Measurements from ENCODE around the gene PEX16.

The PEX16 gene

DNA sequence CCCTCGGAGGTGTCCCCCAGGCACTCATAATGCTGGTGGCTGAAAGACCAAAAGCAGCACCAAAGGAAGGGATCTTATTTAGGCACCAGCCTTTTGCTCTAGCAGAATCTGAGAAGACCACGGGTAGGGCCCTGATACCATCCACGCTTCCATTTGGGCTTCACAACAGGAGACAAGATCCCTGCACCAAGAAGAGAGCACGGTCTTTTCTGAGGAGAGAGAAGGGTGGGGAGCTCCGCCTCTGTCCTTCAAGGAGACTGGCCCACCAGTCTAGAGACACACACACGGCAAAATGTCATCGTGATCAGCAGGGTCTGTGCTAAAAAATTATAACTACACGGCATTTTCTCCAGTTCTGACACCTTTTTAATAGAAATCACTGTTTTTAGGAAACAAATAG lies 14.5 kb upstream of the PEX16 start:
- Histone ChIP-seq H3K4me1 (ENCODE audit: insufficient read depth, low read length, severe bottlenecking) (peaks cover 61% of the 10 kb centered on the region), H3K4me3 (ENCODE audit: low read depth, low read length, poor library complexity, severe bottlenecking) (peak overlapping the region; percentile 51), H3F3A (ENCODE audit: insufficient read depth, low read length) (no peaks in the 10 kb centered on the region), H3K9me3 (ENCODE audit: low read length) (no peaks in the 10 kb centered on the region), H3K27me3 (ENCODE audit: insufficient read depth, low read length) (no peaks in the 10 kb centered on the region), H3K4me2 (ENCODE audit: low read length) (peak overlapping the region; percentile 69), H2AFZ (ENCODE audit: low read length) (no peak overlapping the region), H3K79me2 (ENCODE audit: insufficient read depth, low read length) (no peaks in the 10 kb centered on the region), H4K20me1 (ENCODE audit: insufficient read depth, low read length) (no peaks in the 10 kb centered on the region), H3K27ac (ENCODE audit: low read depth, low read length, poor library complexity, severe bottlenecking) (peak overlapping the region; percentile 86), H3K36me3 (ENCODE audit: insufficient read depth, low read length) (peaks cover 32% of the 10 kb centered on the region), H3K9ac (ENCODE audit: low read length) (peak overlapping the region; percentile 46; the same call in 1 of the 2 replicates), H3K9me2 (ENCODE audit: low read depth, low read length) (no peaks in the 10 kb centered on the region)
- TF ChIP-seq EZH2 (IDR thresholded peaks at IDR 0.05; ENCODE audit: borderline replicate concordance, low read length): no peak
- TF ChIP-seq, protein P1, sequence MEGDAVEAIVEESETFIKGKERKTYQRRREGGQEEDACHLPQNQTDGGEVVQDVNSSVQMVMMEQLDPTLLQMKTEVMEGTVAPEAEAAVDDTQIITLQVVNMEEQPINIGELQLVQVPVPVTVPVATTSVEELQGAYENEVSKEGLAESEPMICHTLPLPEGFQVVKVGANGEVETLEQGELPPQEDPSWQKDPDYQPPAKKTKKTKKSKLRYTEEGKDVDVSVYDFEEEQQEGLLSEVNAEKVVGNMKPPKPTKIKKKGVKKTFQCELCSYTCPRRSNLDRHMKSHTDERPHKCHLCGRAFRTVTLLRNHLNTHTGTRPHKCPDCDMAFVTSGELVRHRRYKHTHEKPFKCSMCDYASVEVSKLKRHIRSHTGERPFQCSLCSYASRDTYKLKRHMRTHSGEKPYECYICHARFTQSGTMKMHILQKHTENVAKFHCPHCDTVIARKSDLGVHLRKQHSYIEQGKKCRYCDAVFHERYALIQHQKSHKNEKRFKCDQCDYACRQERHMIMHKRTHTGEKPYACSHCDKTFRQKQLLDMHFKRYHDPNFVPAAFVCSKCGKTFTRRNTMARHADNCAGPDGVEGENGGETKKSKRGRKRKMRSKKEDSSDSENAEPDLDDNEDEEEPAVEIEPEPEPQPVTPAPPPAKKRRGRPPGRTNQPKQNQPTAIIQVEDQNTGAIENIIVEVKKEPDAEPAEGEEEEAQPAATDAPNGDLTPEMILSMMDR (IDR thresholded peaks at IDR 0.05; ENCODE audit: low read length): no peak

DNA sequence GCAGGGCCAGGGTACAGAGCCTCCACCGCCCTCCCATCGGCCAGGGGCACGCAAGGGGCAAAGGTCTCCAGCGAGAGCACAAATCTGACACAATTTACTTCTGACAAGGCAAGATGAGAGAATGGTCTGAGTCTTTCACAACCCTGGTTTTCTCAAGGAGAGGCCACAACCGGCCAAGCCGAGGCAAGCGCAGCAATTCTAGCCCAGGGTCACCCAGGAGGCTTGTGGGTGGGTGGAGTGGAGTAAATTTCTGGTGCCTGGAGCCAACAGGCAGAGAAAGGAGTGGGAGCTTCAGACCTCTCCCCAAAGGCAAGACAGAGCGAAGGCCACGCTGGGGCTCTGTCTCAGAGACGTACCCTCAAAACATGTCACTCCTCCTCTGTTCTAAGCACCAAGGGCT lies 14.1 kb upstream of the PEX16 start:
- H2AFZ ChIP-seq (ENCODE audit: low read length): no peak overlapping the region
- no peaks in the 10 kb centered on the region for H3F3A ChIP-seq (ENCODE audit: insufficient read depth, low read length)
- H3K9ac ChIP-seq (ENCODE audit: low read length): peak overlapping the region; percentile 46; the same call in 1 of the 2 replicates
- no peaks in the 10 kb centered on the region for H3K79me2 ChIP-seq (ENCODE audit: insufficient read depth, low read length)
- H3K4me3 ChIP-seq (ENCODE audit: low read depth, low read length, poor library complexity, severe bottlenecking): peak overlapping the region; percentile 51
- H3K27ac ChIP-seq (ENCODE audit: low read depth, low read length, poor library complexity, severe bottlenecking): peak overlapping the region; percentile 86
- no peaks in the 10 kb centered on the region for H3K27me3 ChIP-seq (ENCODE audit: insufficient read depth, low read length)
- TF ChIP-seq, protein P1 (IDR thresholded peaks at IDR 0.05; ENCODE audit: low read length): no peak
- no peak for TF ChIP-seq EZH2 (IDR thresholded peaks at IDR 0.05; ENCODE audit: borderline replicate concordance, low read length)
- peak overlapping the region; percentile 69 for H3K4me2 ChIP-seq (ENCODE audit: low read length)
- peaks cover 61% of the 10 kb centered on the region for H3K4me1 ChIP-seq (ENCODE audit: insufficient read depth, low read length, severe bottlenecking)
- no peaks in the 10 kb centered on the region for H4K20me1 ChIP-seq (ENCODE audit: insufficient read depth, low read length)
- no peaks in the 10 kb centered on the region for H3K9me3 ChIP-seq (ENCODE audit: low read length)
- peaks cover 32% of the 10 kb centered on the region for H3K36me3 ChIP-seq (ENCODE audit: insufficient read depth, low read length)
- no peaks in the 10 kb centered on the region for H3K9me2 ChIP-seq (ENCODE audit: low read depth, low read length)

DNA sequence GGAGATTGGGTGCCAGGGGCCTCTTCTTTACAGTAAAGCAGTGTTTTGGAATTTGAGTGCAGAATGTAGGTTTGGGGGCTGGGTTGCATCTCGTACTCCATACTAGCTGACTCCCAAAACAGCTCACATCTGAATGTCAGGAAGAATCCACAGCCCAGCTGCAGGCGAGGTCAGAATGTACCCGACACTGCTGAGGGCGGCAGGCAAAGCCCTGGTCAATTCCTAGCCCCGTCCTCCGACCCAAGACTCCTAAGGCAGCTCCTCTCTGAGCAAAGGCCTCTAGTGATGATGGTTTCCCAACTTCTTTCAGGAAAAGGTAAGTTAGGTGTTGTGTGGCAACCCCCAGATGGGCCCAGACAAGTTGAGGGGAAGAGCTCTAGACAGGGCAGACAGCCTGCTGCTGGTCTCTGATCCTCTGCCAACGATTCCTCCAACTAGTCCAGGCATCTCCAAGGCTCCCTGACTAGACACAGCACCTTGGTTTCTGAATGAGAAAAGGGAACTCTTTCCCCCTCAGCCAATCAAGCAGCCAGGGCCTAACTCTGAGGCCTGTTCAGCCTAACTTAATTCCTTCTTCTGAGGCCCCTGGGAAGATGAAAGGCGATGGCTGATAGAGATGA lies 13.4 kb upstream of the PEX16 start:
- no peaks in the 10 kb centered on the region for H3K9me3 ChIP-seq (ENCODE audit: low read length)
- H3K4me1 ChIP-seq (ENCODE audit: insufficient read depth, low read length, severe bottlenecking): peaks cover 61% of the 10 kb centered on the region
- peak overlapping the region; percentile 51 for H3K4me3 ChIP-seq (ENCODE audit: low read depth, low read length, poor library complexity, severe bottlenecking)
- H2AFZ ChIP-seq (ENCODE audit: low read length): no peak overlapping the region
- no peaks in the 10 kb centered on the region for H3K9me2 ChIP-seq (ENCODE audit: low read depth, low read length)
- no peaks in the 10 kb centered on the region for H3K79me2 ChIP-seq (ENCODE audit: insufficient read depth, low read length)
- H3F3A ChIP-seq (ENCODE audit: insufficient read depth, low read length): no peaks in the 10 kb centered on the region
- peak overlapping the region; percentile 86 for H3K27ac ChIP-seq (ENCODE audit: low read depth, low read length, poor library complexity, severe bottlenecking)
- H3K36me3 ChIP-seq (ENCODE audit: insufficient read depth, low read length): peaks cover 32% of the 10 kb centered on the region
- H3K4me2 ChIP-seq (ENCODE audit: low read length): peak overlapping the region; percentile 69
- H4K20me1 ChIP-seq (ENCODE audit: insufficient read depth, low read length): no peaks in the 10 kb centered on the region
- H3K9ac ChIP-seq (ENCODE audit: low read length): peak overlapping the region; percentile 46; the same call in 1 of the 2 replicates
- TF ChIP-seq EZH2 (IDR thresholded peaks at IDR 0.05; ENCODE audit: borderline replicate concordance, low read length): no peak
- TF ChIP-seq, protein P1 (IDR thresholded peaks at IDR 0.05; ENCODE audit: low read length): no peak
- H3K27me3 ChIP-seq (ENCODE audit: insufficient read depth, low read length): no peaks in the 10 kb centered on the region; the same call in 1 of the 2 replicates

Data from OCI-LY1 (cell line).